ENCODE data around the gene KAZN.

The KAZN gene

DNA sequence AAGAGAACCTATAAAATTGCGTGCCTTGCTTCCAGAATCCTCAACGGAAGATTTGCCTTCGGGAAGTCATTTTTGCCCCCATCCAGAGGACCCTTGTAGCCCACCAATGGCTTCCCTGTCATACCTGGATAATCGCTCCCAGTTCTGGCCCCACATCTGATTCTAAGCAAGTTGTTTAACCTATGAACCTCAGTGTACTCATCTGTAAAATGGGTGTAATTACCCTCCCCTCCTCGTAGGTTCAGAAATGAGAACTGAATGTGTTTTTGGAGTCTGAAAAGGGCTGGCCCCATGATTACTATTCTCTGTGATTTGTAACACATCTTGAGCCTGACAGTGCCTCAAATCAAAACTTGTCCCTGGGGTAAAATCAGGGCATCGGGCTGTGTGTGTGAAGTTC is 473.5 kb downstream of the KAZN start:
- DNase-seq (ENCODE audit: low spot score) = no peak
- FAIRE-seq = no peak

- FAIRE-seq (no peak), DNase-seq (ENCODE audit: low spot score) (no peak)
Observed at GRCh38 chr1:15073799-15074308, 475.4 kb downstream of the KAZN start.

GRCh38 chr1:15075175-15075574 is 476.7 kb downstream of the KAZN start:
- DNase-seq (ENCODE audit: low spot score) = no peak

DNA sequence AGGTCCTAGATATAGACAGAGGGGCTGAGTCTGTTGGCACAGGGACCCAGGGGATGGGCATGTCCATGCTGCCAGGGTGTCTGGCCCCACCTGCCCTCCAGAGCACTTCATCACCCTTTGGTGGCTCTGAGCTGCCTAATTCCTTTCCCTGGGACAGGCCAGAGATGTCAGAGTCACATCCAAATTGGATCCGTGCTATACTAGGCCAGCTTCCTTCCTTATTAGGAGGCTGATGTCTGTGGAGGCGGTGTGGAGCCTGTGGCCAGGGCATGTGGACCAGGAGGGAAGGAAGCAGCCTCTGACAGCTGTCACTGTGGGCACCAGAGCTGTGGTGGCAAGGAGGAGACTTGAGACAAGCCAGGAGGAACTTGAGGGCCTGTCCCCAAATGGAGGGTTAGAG is 477.3 kb downstream of the KAZN start:
- no peak for FAIRE-seq

More at GRCh38 chr1:15075175-15075574, 476.7 kb downstream of the KAZN start:
- FAIRE-seq = no peak

DNA sequence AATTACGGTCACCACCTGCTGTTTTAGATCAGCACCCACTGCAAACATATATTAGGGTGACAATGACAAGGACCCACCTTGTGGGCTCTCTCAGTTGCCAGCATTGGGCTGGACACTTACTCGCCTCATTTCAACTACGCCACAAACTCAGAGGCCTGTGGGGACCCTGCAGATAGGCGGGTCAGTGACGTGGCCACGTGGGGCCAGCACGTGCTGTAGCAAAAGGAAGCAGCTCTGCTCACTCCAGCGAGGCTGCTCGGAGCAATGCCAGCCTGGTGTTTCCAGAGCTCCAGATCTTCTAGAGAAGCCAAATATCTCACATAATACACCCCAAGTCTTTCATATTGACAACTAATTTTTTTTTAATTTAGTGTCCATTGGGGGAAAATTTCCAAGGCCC is 478.3 kb downstream of the KAZN start:
- FAIRE-seq (no peak), DNase-seq (ENCODE audit: low spot score) (no peak)

More for the DNA sequence above, 477.3 kb downstream of the KAZN start:
- DNase-seq (ENCODE audit: low spot score) = no peak

DNA sequence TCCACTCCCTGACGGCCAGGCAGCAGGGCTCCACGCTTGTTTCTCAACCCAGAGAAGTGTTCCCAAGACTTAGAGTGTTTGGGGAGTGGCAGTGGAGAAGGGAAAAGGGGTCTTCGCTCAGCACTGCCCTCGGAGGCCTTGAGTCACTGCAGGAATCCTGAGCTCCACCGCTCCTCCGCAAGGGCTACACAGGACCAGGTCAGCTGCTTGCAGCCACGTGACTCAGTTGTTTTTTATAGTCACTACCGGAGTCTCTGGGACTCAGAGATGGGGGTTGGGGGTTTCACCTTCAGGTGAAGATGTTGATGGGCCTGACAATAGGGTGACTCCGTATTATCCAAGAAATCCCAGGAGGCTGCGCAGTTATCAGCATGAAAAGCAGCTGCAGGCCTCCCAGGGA is 478.9 kb downstream of the KAZN start:
- DNase-seq (ENCODE audit: low spot score) (no peak), FAIRE-seq (no peak)

GRCh38 chr1:15080328-15081007 is 482.0 kb downstream of the KAZN start:
- no peak for DNase-seq (ENCODE audit: low spot score)
- no peak for FAIRE-seq

DNA sequence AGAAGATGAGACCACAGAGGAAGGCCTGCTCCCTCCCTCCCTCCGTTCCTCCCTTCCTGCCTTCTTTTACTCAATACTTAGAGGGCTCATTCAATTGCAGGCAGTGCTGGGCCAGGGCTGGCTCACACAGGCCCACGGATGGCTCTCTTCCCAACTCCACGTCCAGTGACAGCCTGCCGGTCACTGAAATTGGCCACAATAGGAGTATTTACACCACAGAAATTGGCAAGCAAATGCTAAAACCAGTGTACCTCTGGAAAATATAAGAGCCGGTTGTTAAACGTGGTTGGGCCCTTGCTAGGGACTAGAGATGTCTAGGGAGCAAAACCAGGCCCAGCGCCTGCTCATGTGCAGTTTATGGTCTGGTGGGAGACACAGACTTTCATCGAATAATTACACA is 482.6 kb downstream of the KAZN start:
- DNase-seq (ENCODE audit: low spot score) (no peak), FAIRE-seq (no peak)

- no peak for DNase-seq (ENCODE audit: low spot score)
- FAIRE-seq = no peak
Observed at GRCh38 chr1:15083578-15083977, 485.1 kb downstream of the KAZN start.

DNA sequence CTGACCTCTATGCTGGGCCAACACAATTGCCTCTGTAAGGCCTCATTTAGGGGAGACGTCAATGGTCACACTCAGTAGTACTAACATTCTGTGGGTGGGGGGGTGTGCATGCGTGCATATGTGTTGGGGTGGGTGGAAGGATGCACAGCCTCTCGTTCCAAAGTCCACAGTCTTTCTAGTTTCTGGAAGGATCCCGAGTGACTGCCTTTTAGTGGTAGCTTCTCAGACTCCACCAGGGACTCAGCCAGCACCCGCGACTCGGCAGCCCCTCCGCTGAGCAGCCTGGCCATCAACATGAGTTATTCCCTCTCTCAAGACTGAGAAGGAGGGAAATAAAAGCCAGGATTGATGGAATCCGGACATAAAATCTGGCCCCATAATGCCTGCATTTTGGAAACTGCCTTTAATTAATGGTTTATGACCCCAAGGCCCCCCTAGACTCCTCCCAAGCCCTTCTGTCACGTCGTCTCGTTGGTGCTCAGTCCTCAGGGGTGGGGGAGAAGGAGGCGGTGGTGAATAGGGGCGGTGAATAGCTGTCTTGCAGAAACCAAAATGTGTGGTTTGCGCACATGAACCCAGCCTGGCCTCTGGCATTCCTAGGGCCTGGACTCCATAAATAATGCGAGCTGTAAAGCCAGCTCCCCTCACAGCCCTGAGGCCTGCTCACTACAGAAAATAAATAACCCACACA is 489.9 kb downstream of the KAZN start:
- DNase-seq (ENCODE audit: low spot score) (no peak), FAIRE-seq (no peak)

DNA sequence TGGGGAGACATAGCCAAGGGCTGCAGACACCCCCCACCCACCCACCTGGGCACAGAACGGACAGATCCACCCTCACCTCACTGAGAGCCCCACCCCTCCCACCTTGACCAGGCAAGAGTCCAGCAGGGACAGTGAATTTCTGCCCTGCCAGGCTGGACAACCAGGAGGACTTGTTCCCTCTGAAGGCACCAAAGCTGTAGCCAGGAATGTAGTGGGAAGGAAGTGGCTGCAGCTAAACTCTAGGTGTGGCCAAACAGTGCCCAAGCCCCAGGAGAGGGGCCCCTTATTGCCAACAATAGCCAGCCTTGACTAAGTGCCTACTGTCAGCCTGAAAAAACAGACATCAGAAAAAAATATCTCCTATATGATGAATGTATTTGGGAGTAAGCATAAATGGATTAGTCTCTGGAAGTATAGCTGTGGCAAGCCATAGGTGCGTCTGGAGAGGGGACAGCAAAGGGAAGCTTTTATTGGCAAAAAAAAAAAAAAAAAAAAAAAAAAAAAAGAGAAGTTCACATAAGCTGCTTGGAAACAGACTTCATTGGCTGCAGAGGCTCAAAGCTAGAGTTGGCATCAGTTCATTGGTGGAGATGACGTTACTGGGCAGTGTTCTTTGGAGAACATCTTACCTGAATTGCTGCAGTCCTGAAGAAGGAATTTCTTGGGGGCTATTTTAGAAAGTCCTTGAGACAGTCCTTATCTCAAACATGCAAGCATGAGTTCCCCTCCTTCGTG is 490.9 kb downstream of the KAZN start:
- DNase-seq (ENCODE audit: low spot score) (peak; percentile 32), FAIRE-seq (no peak)

DNA sequence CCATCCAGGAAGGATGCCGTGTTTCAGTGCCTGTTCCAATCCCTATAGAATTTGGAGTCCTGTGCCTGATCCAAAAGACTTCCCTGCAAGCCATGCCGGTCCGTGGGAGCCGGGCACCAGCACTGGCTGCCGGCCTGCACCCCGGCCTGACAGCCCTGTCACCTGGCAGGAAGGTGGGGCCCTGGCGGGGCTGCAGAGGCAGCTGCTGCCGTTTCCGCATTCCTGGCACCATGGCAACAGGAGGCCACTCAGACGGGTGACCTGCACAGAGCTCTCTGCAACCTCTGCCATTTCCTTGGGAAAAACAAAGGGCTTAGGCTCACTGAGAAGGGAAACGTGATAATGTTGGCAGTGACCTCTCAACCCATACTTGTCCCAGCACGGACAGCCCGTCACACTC is 491.9 kb downstream of the KAZN start:
- DNase-seq (ENCODE audit: low spot score) = peak; percentile 85
- FAIRE-seq = no peak

GRCh38 chr1:15094056-15094455 is 495.6 kb downstream of the KAZN start:
- no peak for DNase-seq (ENCODE audit: low spot score)
- FAIRE-seq = no peak

DNA sequence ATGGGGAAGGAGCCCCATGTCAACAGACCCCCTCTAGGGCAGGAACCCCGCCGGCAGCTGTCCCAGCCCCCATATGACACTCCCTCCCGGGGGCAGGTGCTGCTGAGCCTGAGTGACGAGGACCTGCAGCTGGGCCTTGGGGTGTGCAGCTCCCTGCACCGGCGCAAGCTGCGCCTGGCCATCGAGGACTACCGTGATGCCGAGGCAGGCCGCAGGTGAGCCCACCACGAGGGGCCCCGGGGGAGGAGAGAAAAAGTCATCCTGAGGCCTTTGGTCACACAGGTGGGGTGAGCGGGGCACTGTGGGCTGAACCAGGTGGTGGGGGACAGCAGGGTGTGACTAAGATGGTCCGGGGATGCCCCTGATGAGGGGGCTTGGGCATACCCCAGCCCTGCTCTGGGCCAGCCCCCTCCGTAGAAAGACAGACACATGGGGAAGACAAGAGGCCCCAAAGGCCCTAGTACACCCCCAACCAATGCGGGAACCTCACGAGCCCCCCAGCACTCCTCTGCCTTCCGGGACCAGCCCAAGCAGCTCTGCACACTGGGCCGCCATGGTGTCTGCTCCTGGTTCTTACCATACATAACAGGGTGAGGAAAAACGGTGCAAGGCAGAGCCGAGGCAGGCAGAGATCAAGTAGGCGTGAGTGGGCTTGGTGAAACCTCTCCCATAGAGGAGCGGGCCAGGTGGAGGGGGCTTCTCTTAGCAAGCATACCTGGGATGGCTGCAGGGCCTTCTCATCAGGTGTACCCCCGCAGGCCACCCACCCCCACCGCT is 496.4 kb downstream of the KAZN start:
- no peak for DNase-seq (ENCODE audit: low spot score)
- no peak for FAIRE-seq

DNA sequence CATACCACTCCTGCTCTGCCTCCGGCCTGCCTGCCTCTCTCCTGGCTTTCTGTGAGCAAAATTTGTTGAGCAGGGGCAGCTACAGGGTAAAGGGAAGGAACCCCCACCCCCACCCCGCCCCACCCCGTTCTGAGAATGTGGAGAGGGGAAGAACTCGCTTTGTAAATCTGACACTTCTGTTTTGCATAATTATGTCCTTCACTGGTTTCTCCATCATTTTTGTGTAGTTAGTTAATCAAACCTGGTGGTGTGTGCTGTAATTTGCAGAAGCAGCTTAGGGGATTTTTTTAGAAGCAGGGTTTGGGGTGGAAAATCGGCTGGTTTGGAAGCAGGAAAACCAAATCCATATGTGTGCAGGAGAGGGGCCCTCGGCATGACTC is 497.0 kb downstream of the KAZN start:
- FAIRE-seq (no peak), DNase-seq (ENCODE audit: low spot score) (no peak)

GRCh38 chr1:15096293-15096692 is 497.8 kb downstream of the KAZN start:
- DNase-seq (ENCODE audit: low spot score) = no peak
- no peak for FAIRE-seq

- DNase-seq (ENCODE audit: low spot score) (no peak), FAIRE-seq (no peak)
Observed at GRCh38 chr1:15098176-15099125, 500.0 kb downstream of the KAZN start.

GRCh38 chr1:15099441-15100120 is 501.1 kb downstream of the KAZN start:
- FAIRE-seq = no peak

GRCh38 chr1:15100121-15100879 is 501.8 kb downstream of the KAZN start:
- FAIRE-seq (peak; percentile 88), DNase-seq (ENCODE audit: low spot score) (peak; percentile 71)

More at GRCh38 chr1:15099441-15100120, 501.1 kb downstream of the KAZN start:
- DNase-seq (ENCODE audit: low spot score) = no peak

Measured in urothelium cell line (cell line).